ENCODE measurements around the gene USB1. TPM values are rescaled to one million over a fixed set of nuclear protein-coding genes. Genes with fewer than 3 reads are reported as not detected.
"Not testable (repeated sequence)": the region's sequence is repeated elsewhere in the genome, so short reads cannot be mapped to it uniquely, and the experiment has no call there.

Gene USB1
- total and polyA plus RNA-seq, 7 experiments from 2014 or later: 26.8 to 50.8 (median 28.9) TPM

GRCh38 chr16:58002936-58003335 lies 1.7 kb downstream of the USB1 start:
- Mint-ChIP-seq H3K27ac (no peak overlapping the region), H3K9me3 (no peaks in the 10 kb centered on the region), H3K4me3 (peak overlapping the region in 6 of 10 donors; percentile 8 to 58 (median 25)), H3K4me1 (peaks cover 34 to 65% (median 51%) of the 10 kb centered on the region in 7 donors), H3K27me3 (no peaks in the 10 kb centered on the region), H3K36me3 (peaks cover 0 to 18% (median 6%) of the 10 kb centered on the region in 5 donors)
- ChIA-PET POLR2A (no interaction called here), CTCF (interaction anchor here (0.7 to 6.6 kb wide), 2 partner anchors 96 to 102 kb away, joined by 3 to 43 read pairs; no protein-coding TSS in a partner anchor)
- intact Hi-C loops (cut with micrococcal nuclease): loop anchor here (5.0 to 10.0 kb wide), 5 partner anchors 194 to 1551 kb away; partner anchors contain the start of genes CSNK2A2 (in 1 of the 2), NUDT21 (in 1 of the 2) and OGFOD1 (in 1 of the 2)
- Histone ChIP-seq H3K4me1 (ENCODE audit: control insufficient read depth in 2 of 2, insufficient read depth in 2 of 2, low read length in 2 of 2) (peaks cover 19 to 21% of the 10 kb centered on the region in 2 donors), H3K36me3 (ENCODE audit: control insufficient read depth in 2 of 3, insufficient read depth in 3 of 3, low read length in 3 of 3) (peaks cover 0 to 6% (median 3%) of the 10 kb centered on the region in 3 experiments), H3K9me3 (ENCODE audit: control insufficient read depth in 2 of 3, low read length in 3 of 3) (no peaks in the 10 kb centered on the region), H3K27me3 (ENCODE audit: control insufficient read depth in 2 of 2, insufficient read depth in 2 of 2, low read length in 2 of 2) (no peaks in the 10 kb centered on the region), H3K27ac (ENCODE audit: low read depth, low read length) (no peak overlapping the region), H3K4me3 (ENCODE audit: low read length) (no peak overlapping the region)
- DNase-seq (no peak), ATAC-seq (no peak)

DNA sequence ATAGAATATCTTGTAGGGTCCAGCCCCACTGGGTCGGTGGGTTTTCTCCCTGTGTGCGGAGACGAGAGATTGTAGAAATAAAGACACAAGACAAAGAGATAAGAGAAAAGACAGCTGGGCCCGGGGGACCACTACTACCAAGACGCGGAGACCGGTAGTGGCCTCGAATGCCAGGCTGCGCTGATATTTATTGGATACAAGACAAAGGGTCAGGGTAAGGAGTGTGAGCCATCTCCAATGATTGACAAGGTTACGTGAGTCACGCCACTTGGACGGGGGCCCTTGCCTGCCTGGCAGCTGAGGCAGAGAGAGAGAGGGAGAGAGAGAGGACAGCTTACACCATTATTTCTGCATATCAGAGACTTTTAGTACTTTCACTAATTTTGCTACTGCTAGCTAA lies 3.5 kb downstream of the USB1 start:
- CTCF ChIA-PET: interaction anchor here (0.8 to 1.4 kb wide), 3 partner anchors 78 to 121 kb away, joined by 3 to 5 read pairs (median 3); no protein-coding TSS in a partner anchor
- H3K36me3 ChIP-seq (ENCODE audit: control insufficient read depth in 2 of 3, insufficient read depth in 3 of 3, low read length in 3 of 3); ATAC-seq; H3K27me3 Mint-ChIP-seq; H3K27ac ChIP-seq (ENCODE audit: low read depth, low read length); H3K4me3 ChIP-seq (ENCODE audit: low read length); H3K9me3 ChIP-seq (ENCODE audit: control insufficient read depth in 2 of 3, low read length in 3 of 3); DNase-seq; H3K4me1 ChIP-seq (ENCODE audit: control insufficient read depth in 2 of 2, insufficient read depth in 2 of 2, low read length in 2 of 2); H3K9me3 Mint-ChIP-seq; H3K27ac Mint-ChIP-seq; H3K27me3 ChIP-seq (ENCODE audit: control insufficient read depth in 2 of 2, insufficient read depth in 2 of 2, low read length in 2 of 2); POLR2A ChIA-PET: not testable (repeated sequence)
- Mint-ChIP-seq H3K4me3 (peak overlapping the region in 1 of 10 donors; percentile 11), H3K4me1 (peaks cover 19 to 49% (median 36%) of the 10 kb centered on the region in 7 donors), H3K36me3 (peaks cover 0 to 20% (median 6%) of the 10 kb centered on the region in 5 donors)
- intact Hi-C loops (cut with micrococcal nuclease): loop anchor here (1.0 to 10.0 kb wide), 8 partner anchors 105 to 1552 kb away; partner anchors contain the start of genes CSNK2A2 (in 1 of the 2), NUDT21 (in 1 of the 2) and OGFOD1 (in 1 of the 2)

DNA sequence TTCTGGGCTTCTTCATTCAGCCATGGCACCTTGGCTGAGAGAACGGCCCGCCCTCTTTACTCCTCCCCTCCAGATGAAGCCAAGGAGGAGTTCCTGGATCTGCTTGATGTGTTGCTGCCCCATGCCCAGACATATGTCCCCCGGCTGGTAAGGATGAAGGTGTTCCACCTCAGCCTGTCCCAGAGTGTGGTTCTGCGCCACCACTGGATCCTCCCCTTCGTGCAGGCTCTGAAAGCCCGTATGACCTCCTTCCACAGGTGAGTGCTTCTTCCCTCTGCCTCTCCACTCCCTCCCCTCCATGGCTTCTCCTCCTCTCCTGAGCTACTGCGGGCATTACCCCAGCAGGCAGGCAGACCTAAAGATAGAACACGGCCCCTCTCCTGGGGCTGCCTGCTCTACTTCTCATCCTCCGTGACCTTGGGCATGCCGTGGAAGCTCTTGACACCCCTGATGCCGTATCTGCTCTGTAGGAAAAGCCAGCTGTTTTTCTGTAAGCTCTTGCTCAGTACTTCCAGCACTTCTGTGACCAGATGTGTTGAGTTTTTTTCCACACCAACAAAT lies 8.7 kb downstream of the USB1 start:
- DNase-seq (no peak), ATAC-seq (no peak)
- CTCF ChIA-PET: interaction anchor here (0.7 to 1.3 kb wide), 3 partner anchors 9 to 280 kb away, joined by 4 to 5 read pairs (median 4); partner anchors contain the start of gene USB1
- no peak overlapping the region for H3K4me3 Mint-ChIP-seq
- no peaks in the 10 kb centered on the region for H3K9me3 Mint-ChIP-seq
- peaks cover 5 to 32% (median 18%) of the 10 kb centered on the region in 5 donors for H3K36me3 Mint-ChIP-seq
- Histone ChIP-seq H3K27ac (ENCODE audit: low read depth, low read length) (no peak overlapping the region), H3K27me3 (ENCODE audit: control insufficient read depth in 2 of 2, insufficient read depth in 2 of 2, low read length in 2 of 2) (no peaks in the 10 kb centered on the region), H3K4me1 (ENCODE audit: control insufficient read depth in 2 of 2, insufficient read depth in 2 of 2, low read length in 2 of 2) (no peaks in the 10 kb centered on the region), H3K4me3 (ENCODE audit: low read length) (no peak overlapping the region), H3K9me3 (ENCODE audit: control insufficient read depth in 2 of 3, low read length in 3 of 3) (no peaks in the 10 kb centered on the region), H3K36me3 (ENCODE audit: control insufficient read depth in 2 of 3, insufficient read depth in 3 of 3, low read length in 3 of 3) (peaks cover 6 to 36% (median 22%) of the 10 kb centered on the region in 3 experiments)
- H3K4me1 Mint-ChIP-seq: peaks cover 3 to 13% (median 5%) of the 10 kb centered on the region in 7 donors
- intact Hi-C loops (cut with micrococcal nuclease): loop anchor here in 1 of 2 donors (10.0 kb wide), 1 partner anchor 705 kb away; no protein-coding TSS in a partner anchor
- POLR2A ChIA-PET: interaction anchor here (0.9 to 1.0 kb wide), 2 partner anchors 16 to 111 kb away, joined by 3 read pairs; no protein-coding TSS in a partner anchor
- no peak overlapping the region for H3K27ac Mint-ChIP-seq
- H3K27me3 Mint-ChIP-seq: no peaks in the 10 kb centered on the region

- H3K4me3 Mint-ChIP-seq: no peak overlapping the region
- H3K27me3 Mint-ChIP-seq: no peaks in the 10 kb centered on the region
- Histone ChIP-seq H3K4me3 (ENCODE audit: low read length) (no peak overlapping the region), H3K36me3 (ENCODE audit: control insufficient read depth in 2 of 3, insufficient read depth in 3 of 3, low read length in 3 of 3) (peaks cover 6 to 42% (median 22%) of the 10 kb centered on the region in 3 experiments), H3K9me3 (ENCODE audit: control insufficient read depth in 2 of 3, low read length in 3 of 3) (no peaks in the 10 kb centered on the region), H3K27me3 (ENCODE audit: control insufficient read depth in 2 of 2, insufficient read depth in 2 of 2, low read length in 2 of 2) (no peaks in the 10 kb centered on the region), H3K4me1 (ENCODE audit: control insufficient read depth in 2 of 2, insufficient read depth in 2 of 2, low read length in 2 of 2) (no peaks in the 10 kb centered on the region), H3K27ac (ENCODE audit: low read depth, low read length) (no peak overlapping the region)
- POLR2A ChIA-PET: no interaction called here
- H3K27ac Mint-ChIP-seq: no peak overlapping the region
- DNase-seq (no peak), ATAC-seq (no peak)
- intact Hi-C loops (cut with micrococcal nuclease): no loop called here
- H3K9me3 Mint-ChIP-seq: no peaks in the 10 kb centered on the region
- H3K36me3 Mint-ChIP-seq: peaks cover 5 to 30% (median 18%) of the 10 kb centered on the region in 5 donors
- CTCF ChIA-PET: interaction anchor here (0.9 to 1.3 kb wide), 3 partner anchors 10 to 104 kb away, joined by 3 to 5 read pairs (median 4); partner anchors contain the start of gene USB1
- peaks cover 0 to 6% (median 0%) of the 10 kb centered on the region in 7 donors for H3K4me1 Mint-ChIP-seq
These were observed 9.7 kb downstream of the USB1 start for GRCh38 chr16:58010886-58011285.

DNA sequence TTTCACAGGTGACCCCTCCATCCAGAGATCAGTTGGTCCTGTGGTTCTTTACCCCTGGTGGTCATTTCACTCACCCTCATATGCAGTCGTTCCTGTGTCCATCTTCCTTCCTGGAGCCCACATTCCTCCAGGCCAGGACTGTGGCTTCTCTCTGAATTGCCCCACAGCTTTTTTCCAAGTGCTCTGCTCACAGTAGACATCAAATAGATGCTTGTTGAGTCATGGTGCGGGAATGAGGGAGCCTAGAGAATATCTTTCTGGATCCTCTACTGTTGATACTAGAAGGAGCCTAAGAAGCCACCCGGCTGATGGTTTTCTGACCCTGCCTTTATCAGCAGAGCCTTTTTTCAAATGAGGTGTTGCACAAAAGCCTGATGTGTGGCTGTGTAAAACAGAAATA lies 10.4 kb downstream of the USB1 start:
- Mint-ChIP-seq H3K9me3 (no peaks in the 10 kb centered on the region), H3K36me3 (peaks cover 5 to 26% (median 13%) of the 10 kb centered on the region in 5 donors), H3K4me1 (peaks cover 0 to 6% (median 0%) of the 10 kb centered on the region in 7 donors), H3K27me3 (no peaks in the 10 kb centered on the region), H3K27ac (no peak overlapping the region), H3K4me3 (no peak overlapping the region)
- no peaks in the 10 kb centered on the region for H3K4me1 ChIP-seq (ENCODE audit: control insufficient read depth in 2 of 2, insufficient read depth in 2 of 2, low read length in 2 of 2)
- ChIA-PET CTCF (no interaction called here), POLR2A (no interaction called here)
- H3K27me3 ChIP-seq (ENCODE audit: control insufficient read depth in 2 of 2, insufficient read depth in 2 of 2, low read length in 2 of 2): no peaks in the 10 kb centered on the region
- H3K36me3 ChIP-seq (ENCODE audit: control insufficient read depth in 2 of 3, insufficient read depth in 3 of 3, low read length in 3 of 3): peaks cover 4 to 48% (median 22%) of the 10 kb centered on the region in 3 experiments
- DNase-seq (no peak), ATAC-seq (no peak)
- H3K27ac ChIP-seq (ENCODE audit: low read depth, low read length): no peak overlapping the region
- H3K4me3 ChIP-seq (ENCODE audit: low read length): no peak overlapping the region
- intact Hi-C loops (cut with micrococcal nuclease): no loop called here
- H3K9me3 ChIP-seq (ENCODE audit: control insufficient read depth in 2 of 3, low read length in 3 of 3): no peaks in the 10 kb centered on the region

GRCh38 chr16:58012481-58012880 lies 11.3 kb downstream of the USB1 start:
- Mint-ChIP-seq H3K4me1 (peaks cover 0 to 4% (median 0%) of the 10 kb centered on the region in 7 donors), H3K27me3 (no peaks in the 10 kb centered on the region), H3K36me3 (peaks cover 5 to 21% (median 10%) of the 10 kb centered on the region in 5 donors), H3K27ac (no peak overlapping the region), H3K4me3 (no peak overlapping the region), H3K9me3 (no peaks in the 10 kb centered on the region)
- H3K9me3 ChIP-seq (ENCODE audit: control insufficient read depth in 2 of 3, low read length in 3 of 3): no peaks in the 10 kb centered on the region
- ATAC-seq: no peak
- H3K27ac ChIP-seq (ENCODE audit: low read depth, low read length): no peak overlapping the region
- no peak overlapping the region for H3K4me3 ChIP-seq (ENCODE audit: low read length)
- POLR2A ChIA-PET: no interaction called here
- H3K27me3 ChIP-seq (ENCODE audit: control insufficient read depth in 2 of 2, insufficient read depth in 2 of 2, low read length in 2 of 2): no peaks in the 10 kb centered on the region
- intact Hi-C loops (cut with micrococcal nuclease): no loop called here
- no peaks in the 10 kb centered on the region for H3K4me1 ChIP-seq (ENCODE audit: control insufficient read depth in 2 of 2, insufficient read depth in 2 of 2, low read length in 2 of 2)
- no peak for DNase-seq
- CTCF ChIA-PET: no interaction called here
- H3K36me3 ChIP-seq (ENCODE audit: control insufficient read depth in 2 of 3, insufficient read depth in 3 of 3, low read length in 3 of 3): peaks cover 3 to 55% (median 22%) of the 10 kb centered on the region in 3 experiments

Data from naive thymus-derived CD4-positive, alpha-beta T cell (primary cell).